ENCODE results near the gene KIF2C. TPM values are rescaled to one million over a fixed set of nuclear protein-coding genes. Genes with fewer than 3 reads are reported as not detected.

Gene KIF2C
- total and polyA plus RNA-seq, 2 donors (not counting 1 experiment from before 2014, with no cell fraction given): 0.25 to 0.69 TPM

GRCh38 chr1:44723496-44724295 is 15.9 kb upstream of the KIF2C start:
- peak overlapping the region; percentile 64 for H2AFZ ChIP-seq (ENCODE audit: insufficient read depth, low read depth, low read length, poor library complexity, severe bottlenecking)
- peak overlapping the region; percentile 66 to 75 for H3K27ac ChIP-seq (ENCODE audit: low read length in 2 of 2)
- H3K27ac Mint-ChIP-seq: peak overlapping the region; percentile 96
- peak overlapping the region; percentile 52 for H3K9ac ChIP-seq (ENCODE audit: low read length)
- peak; percentile 84 for DNase-seq
- no peaks in the 10 kb centered on the region for H4K20me1 ChIP-seq (ENCODE audit: control insufficient read depth, insufficient read depth, low read length, poor library complexity, severe bottlenecking)
- TF ChIP-seq CTCF (IDR thresholded peaks at IDR 0.05) (no peak), EZH2 (IDR thresholded peaks at IDR 0.05; ENCODE audit: borderline replicate concordance, insufficient read depth, low read depth, low read length, poor library complexity, severe bottlenecking) (no peak)
- ATAC-seq (ENCODE audit: low read depth): peak; percentile 40
- H3K4me1 ChIP-seq (ENCODE audit: control insufficient read depth in 2 of 2, insufficient read depth in 2 of 2, low read length in 2 of 2): peaks cover 37 to 42% of the 10 kb centered on the region in 2 donors
- no peaks in the 10 kb centered on the region for H3K27me3 Mint-ChIP-seq
- ChIA-PET CTCF (interaction anchor here (0.7 to 14.7 kb wide), 2 partner anchors 6 to 9 kb away, joined by 3 to 196 read pairs; partner anchors contain the start of gene RNU5D-1), POLR2A (interaction anchor here (2.7 to 4.3 kb wide), 2 partner anchors 11 to 85 kb away, joined by 21 to 34 read pairs; partner anchors contain the start of genes BTBD19 and DYNLT4)
- no peaks in the 10 kb centered on the region for H3K9me3 Mint-ChIP-seq (ENCODE audit: insufficient read depth)
- peaks cover 0 to 6% (median 0%) of the 10 kb centered on the region in 3 donors for H3K9me3 ChIP-seq (ENCODE audit: control extremely low read depth in 1 of 3, control insufficient read depth in 2 of 3, insufficient read depth in 1 of 3, low read length in 2 of 3)
- H3K4me3 Mint-ChIP-seq: peak overlapping the region; percentile 66
- H3K79me2 ChIP-seq (ENCODE audit: control insufficient read depth, insufficient read depth, low read length): no peaks in the 10 kb centered on the region
- intact Hi-C loops (cut with micrococcal nuclease): loop anchor here (2.0 to 5.0 kb wide), 2 partner anchors 15 to 51 kb away; partner anchors contain the start of genes ARMH1, KIF2C and TMEM53
- 67% methylated on average over 18 of the region's 28 CpGs for WGBS (ENCODE audit: insufficient coverage)
- peaks cover 56% of the 10 kb centered on the region for H3K4me1 Mint-ChIP-seq
- H3K36me3 ChIP-seq (replicated peaks in 1 of 2; ENCODE audit: control extremely low read depth in 1 of 2, control insufficient read depth in 1 of 2, extremely low read depth in 1 of 2, insufficient read depth in 2 of 2, low read length in 1 of 2): no peaks in the 10 kb centered on the region
- no peaks in the 10 kb centered on the region for H3K27me3 ChIP-seq (replicated peaks in 1 of 4; ENCODE audit: control extremely low read depth in 1 of 4, control insufficient read depth in 3 of 4, insufficient read depth in 4 of 4, low read length in 3 of 4)
- H3K4me3 ChIP-seq (ENCODE audit: control extremely low read depth in 1 of 5, extremely low read depth in 1 of 5, insufficient read depth in 1 of 5, low read depth in 2 of 5, low read length in 4 of 5): peak overlapping the region; percentile 4 to 63 (median 39)
- peak overlapping the region; percentile 80 for H3K4me2 ChIP-seq (replicated peaks; ENCODE audit: low read depth, low read length, poor library complexity, severe bottlenecking)

Data from B cell (primary cell).